ENCODE results near the gene USF1.

The USF1 gene

GRCh38 chr1:161045736-161046604 is at the start of gene USF1:
Gene USF1 (minus strand): TSS chr1:161045977. CDS start chr1:161043275, 2,702 bp downstream.
- peak; percentile 98 for DNase-seq

GRCh38 chr1:161095230-161095629 is 49.5 kb upstream of the USF1 start:
- no peak for DNase-seq

- DNase-seq = no peak
These were observed 48.7 kb upstream of the USF1 start for GRCh38 chr1:161094481-161094880.

GRCh38 chr1:161092621-161093028 is 46.8 kb upstream of the USF1 start:
- no peak for DNase-seq

GRCh38 chr1:161091796-161092507 is 46.2 kb upstream of the USF1 start:
- no peak for DNase-seq

- no peak for DNase-seq
These were observed 45.3 kb upstream of the USF1 start for GRCh38 chr1:161091093-161091492.

- DNase-seq = no peak
These were observed 44.8 kb upstream of the USF1 start for GRCh38 chr1:161090617-161091016.

- no peak for DNase-seq
These were observed 44.2 kb upstream of the USF1 start for GRCh38 chr1:161089938-161090337.

- no peak for DNase-seq
These were observed 43.6 kb upstream of the USF1 start, which contains the start of gene NECTIN4 for GRCh38 chr1:161089251-161089924. Gene NECTIN4 (minus strand): TSS chr1:161089558. CDS start chr1:161089296, 262 bp downstream.

GRCh38 chr1:161088587-161089110 is 42.9 kb upstream of the USF1 start:
- DNase-seq = no peak

GRCh38 chr1:161086457-161086856 is 40.7 kb upstream of the USF1 start:
- no peak for DNase-seq

- DNase-seq = no peak
These were observed 39.4 kb upstream of the USF1 start for GRCh38 chr1:161085165-161085564.

- DNase-seq = no peak
These were observed 38.8 kb upstream of the USF1 start for GRCh38 chr1:161084597-161084988.

GRCh38 chr1:161083748-161084596 is 38.2 kb upstream of the USF1 start:
- no peak for DNase-seq

- DNase-seq = no peak
These were observed 37.4 kb upstream of the USF1 start for GRCh38 chr1:161082996-161083747.

- no peak for DNase-seq
These were observed 36.7 kb upstream of the USF1 start for GRCh38 chr1:161082483-161082882.

- no peak for DNase-seq
These were observed 35.7 kb upstream of the USF1 start for GRCh38 chr1:161081519-161081918.

- DNase-seq = no peak
These were observed 34.9 kb upstream of the USF1 start for GRCh38 chr1:161080441-161081405.

GRCh38 chr1:161079436-161080110 is 33.8 kb upstream of the USF1 start:
- no peak for DNase-seq

GRCh38 chr1:161077426-161077825 is 31.6 kb upstream of the USF1 start:
- no peak for DNase-seq
